ENCODE results near the gene LCN12. TPM values are rescaled to one million over a fixed set of nuclear protein-coding genes. Genes with fewer than 3 reads are reported as not detected.

Gene LCN12
- total RNA-seq, 1 experiment from 2014 or later = 4.2 TPM

GRCh38 chr9:136937186-136938001 lies 14.7 kb upstream of the LCN12 start:
- DNase-seq (ENCODE audit: low read depth, low spot score) (no peak), ATAC-seq (no peak)
- POLR2A ChIA-PET = interaction anchor here (0.7 kb wide), 1 partner anchor 11 kb away, joined by 3 read pairs; no protein-coding TSS in a partner anchor
- Histone ChIP-seq H3K27me3 (ENCODE audit: insufficient read depth, low read length) (no peaks in the 10 kb centered on the region), H3K27ac (ENCODE audit: low read depth, low read length) (no peak overlapping the region), H3K79me2 (ENCODE audit: insufficient read depth, low read length) (peaks cover 2% of the 10 kb centered on the region; the same call in 1 of the 2 replicates), H3K4me1 (ENCODE audit: control insufficient read depth in 1 of 2, insufficient read depth in 2 of 2, low read length in 2 of 2) (no peaks in the 10 kb centered on the region), H3K36me3 (ENCODE audit: control insufficient read depth in 1 of 2, insufficient read depth in 2 of 2, low read length in 2 of 2) (peaks cover 10 to 15% of the 10 kb centered on the region in 2 experiments; a peak in 3 of 4 replicates), H3K9me2 (ENCODE audit: insufficient read depth) (no peaks in the 10 kb centered on the region), H4K20me1 (ENCODE audit: insufficient read depth) (no peaks in the 10 kb centered on the region), H2AFZ (ENCODE audit: low read depth, low read length, poor library complexity, severe bottlenecking) (no peak overlapping the region), H3K9me3 (ENCODE audit: control insufficient read depth in 1 of 2, insufficient read depth in 1 of 2, low read depth in 1 of 2, low read length in 2 of 2) (no peaks in the 10 kb centered on the region), H3K4me3 (replicated peaks in 1 of 2; ENCODE audit: low read depth in 1 of 2, low read length in 2 of 2) (no peak overlapping the region), H3K9ac (ENCODE audit: low read length) (no peak overlapping the region), H3K4me2 (ENCODE audit: low read length) (no peak overlapping the region)
- CTCF ChIA-PET = interaction anchor here (1.8 kb wide), 1 partner anchor 11 kb away, joined by 5 read pairs; no protein-coding TSS in a partner anchor
- TF ChIP-seq TCF7L2 (IDR thresholded peaks at IDR 0.05; ENCODE audit: borderline replicate concordance, extremely low read depth, insufficient read depth, insufficient read length) (no peak), YY1 (IDR thresholded peaks at IDR 0.05; ENCODE audit: extremely low read depth, insufficient replicate concordance, low read depth, low read length) (no peak), ZNF274 (IDR thresholded peaks at IDR 0.05; ENCODE audit: low read depth, low read length) (no peak), JUND (IDR thresholded peaks at IDR 0.05) (no peak), ELF1 (IDR thresholded peaks at IDR 0.05; ENCODE audit: borderline replicate concordance, low read depth) (no peak), SRF (IDR thresholded peaks at IDR 0.05; ENCODE audit: low read depth) (no peak), SIN3A (IDR thresholded peaks at IDR 0.05; ENCODE audit: low read depth) (no peak), POLR2A (IDR thresholded peaks at IDR 0.05; ENCODE audit: borderline replicate concordance, extremely low read depth, insufficient read depth, insufficient read length) (no peak), SP1 (IDR thresholded peaks at IDR 0.05; ENCODE audit: low read depth) (no peak), EZH2 (IDR thresholded peaks at IDR 0.05) (no peak), ATF3 (IDR thresholded peaks at IDR 0.05) (no peak), FOSL1 (IDR thresholded peaks at IDR 0.05; ENCODE audit: low read depth) (no peak)
- TF ChIP-seq, protein P1, sequence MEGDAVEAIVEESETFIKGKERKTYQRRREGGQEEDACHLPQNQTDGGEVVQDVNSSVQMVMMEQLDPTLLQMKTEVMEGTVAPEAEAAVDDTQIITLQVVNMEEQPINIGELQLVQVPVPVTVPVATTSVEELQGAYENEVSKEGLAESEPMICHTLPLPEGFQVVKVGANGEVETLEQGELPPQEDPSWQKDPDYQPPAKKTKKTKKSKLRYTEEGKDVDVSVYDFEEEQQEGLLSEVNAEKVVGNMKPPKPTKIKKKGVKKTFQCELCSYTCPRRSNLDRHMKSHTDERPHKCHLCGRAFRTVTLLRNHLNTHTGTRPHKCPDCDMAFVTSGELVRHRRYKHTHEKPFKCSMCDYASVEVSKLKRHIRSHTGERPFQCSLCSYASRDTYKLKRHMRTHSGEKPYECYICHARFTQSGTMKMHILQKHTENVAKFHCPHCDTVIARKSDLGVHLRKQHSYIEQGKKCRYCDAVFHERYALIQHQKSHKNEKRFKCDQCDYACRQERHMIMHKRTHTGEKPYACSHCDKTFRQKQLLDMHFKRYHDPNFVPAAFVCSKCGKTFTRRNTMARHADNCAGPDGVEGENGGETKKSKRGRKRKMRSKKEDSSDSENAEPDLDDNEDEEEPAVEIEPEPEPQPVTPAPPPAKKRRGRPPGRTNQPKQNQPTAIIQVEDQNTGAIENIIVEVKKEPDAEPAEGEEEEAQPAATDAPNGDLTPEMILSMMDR (IDR thresholded peaks at IDR 0.05 in 2 of 3, conservative IDR thresholded peaks at IDR 0.05 in 1 of 3; ENCODE audit: borderline replicate concordance in 1 of 3, insufficient read depth in 1 of 3, low read depth in 2 of 3, low read length in 2 of 3) = no peak
- TF ChIP-seq, protein P2, sequence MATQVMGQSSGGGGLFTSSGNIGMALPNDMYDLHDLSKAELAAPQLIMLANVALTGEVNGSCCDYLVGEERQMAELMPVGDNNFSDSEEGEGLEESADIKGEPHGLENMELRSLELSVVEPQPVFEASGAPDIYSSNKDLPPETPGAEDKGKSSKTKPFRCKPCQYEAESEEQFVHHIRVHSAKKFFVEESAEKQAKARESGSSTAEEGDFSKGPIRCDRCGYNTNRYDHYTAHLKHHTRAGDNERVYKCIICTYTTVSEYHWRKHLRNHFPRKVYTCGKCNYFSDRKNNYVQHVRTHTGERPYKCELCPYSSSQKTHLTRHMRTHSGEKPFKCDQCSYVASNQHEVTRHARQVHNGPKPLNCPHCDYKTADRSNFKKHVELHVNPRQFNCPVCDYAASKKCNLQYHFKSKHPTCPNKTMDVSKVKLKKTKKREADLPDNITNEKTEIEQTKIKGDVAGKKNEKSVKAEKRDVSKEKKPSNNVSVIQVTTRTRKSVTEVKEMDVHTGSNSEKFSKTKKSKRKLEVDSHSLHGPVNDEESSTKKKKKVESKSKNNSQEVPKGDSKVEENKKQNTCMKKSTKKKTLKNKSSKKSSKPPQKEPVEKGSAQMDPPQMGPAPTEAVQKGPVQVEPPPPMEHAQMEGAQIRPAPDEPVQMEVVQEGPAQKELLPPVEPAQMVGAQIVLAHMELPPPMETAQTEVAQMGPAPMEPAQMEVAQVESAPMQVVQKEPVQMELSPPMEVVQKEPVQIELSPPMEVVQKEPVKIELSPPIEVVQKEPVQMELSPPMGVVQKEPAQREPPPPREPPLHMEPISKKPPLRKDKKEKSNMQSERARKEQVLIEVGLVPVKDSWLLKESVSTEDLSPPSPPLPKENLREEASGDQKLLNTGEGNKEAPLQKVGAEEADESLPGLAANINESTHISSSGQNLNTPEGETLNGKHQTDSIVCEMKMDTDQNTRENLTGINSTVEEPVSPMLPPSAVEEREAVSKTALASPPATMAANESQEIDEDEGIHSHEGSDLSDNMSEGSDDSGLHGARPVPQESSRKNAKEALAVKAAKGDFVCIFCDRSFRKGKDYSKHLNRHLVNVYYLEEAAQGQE (IDR thresholded peaks at IDR 0.05; ENCODE audit: low read depth) = no peak
- TF ChIP-seq, protein P3, sequence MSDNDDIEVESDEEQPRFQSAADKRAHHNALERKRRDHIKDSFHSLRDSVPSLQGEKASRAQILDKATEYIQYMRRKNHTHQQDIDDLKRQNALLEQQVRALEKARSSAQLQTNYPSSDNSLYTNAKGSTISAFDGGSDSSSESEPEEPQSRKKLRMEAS (IDR thresholded peaks at IDR 0.05) = no peak
- no TSS peak for BruUV-seq (replicated peaks)
- RAD21 ChIA-PET (ENCODE audit: low non-redundant PET in 1 of 2, low total read pairs in 2 of 2, uncharacterized antibody in 2 of 2, unreplicated experiment in 2 of 2) = no interaction called here
- intact Hi-C loops (cut with micrococcal nuclease) = no loop called here
